Cerebellar nuclear complex (tissue), 1 donor: ENCODE results near the gene NLRP3.
"Not testable (repeated sequence)": the region's sequence is repeated elsewhere in the genome, so short reads cannot be mapped to it uniquely, and the experiment has no call there.

Experiments used
- DNase-seq, 2 experiments: peaks; one replicate each; lab custom pipeline; 2025; lab: John Stamatoyannopoulos, UW

NLRP3 gene

DNA sequence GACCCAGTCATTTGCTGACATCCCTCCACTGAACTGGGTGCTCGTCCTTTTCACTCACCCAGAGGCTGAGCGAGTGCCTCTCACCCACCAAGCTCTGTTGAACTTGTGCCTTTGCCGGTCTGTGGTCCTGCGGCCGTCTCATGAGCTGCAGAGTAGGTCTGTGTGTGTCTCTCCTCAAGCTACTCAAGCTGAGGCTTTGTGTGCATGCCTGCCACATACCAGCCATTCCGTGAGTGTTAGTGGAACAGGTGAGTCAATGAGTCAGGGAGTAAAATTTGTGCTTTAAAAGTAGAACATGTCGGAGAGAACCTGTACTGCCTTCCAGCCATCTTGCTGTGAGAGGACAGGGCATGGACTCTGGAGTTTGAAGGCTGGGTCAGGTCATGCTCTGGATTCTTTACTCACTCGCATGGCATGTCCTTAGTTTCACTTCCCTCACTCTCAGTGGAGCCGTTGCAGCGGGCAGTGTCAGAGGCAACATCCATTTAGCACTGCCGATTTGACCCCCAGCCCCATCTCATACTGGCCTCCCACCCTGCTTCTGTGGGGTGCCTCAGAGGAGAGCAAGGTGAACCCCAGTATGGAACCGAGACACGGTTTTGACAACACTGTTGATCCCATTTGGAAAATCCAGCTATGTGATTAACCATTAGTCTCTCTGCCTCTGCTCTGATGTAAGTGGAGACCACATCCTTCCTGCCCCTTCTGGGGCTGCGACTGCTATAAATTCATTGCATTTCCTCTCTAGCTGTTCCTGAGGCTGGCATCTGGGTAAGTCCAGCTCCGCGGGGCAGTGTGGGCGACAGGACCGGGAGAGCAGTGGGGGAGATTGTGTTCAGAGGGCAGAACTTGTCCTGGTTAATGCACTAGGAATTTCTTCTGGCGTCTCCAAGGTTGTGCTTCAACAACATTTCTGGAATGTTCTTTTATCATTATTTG lies at the start of gene NLRP3:
TSS of gene NLRP3 (plus strand) at position 751 of the 939 bp plus-strand sequence. CDS start 2,628 bp downstream, outside the sequence.
- DNase-seq, result no peak

- not testable (repeated sequence) for DNase-seq
Observed at GRCh38 chr1:247366345-247366744, 49.6 kb upstream of the NLRP3 start.

DNA sequence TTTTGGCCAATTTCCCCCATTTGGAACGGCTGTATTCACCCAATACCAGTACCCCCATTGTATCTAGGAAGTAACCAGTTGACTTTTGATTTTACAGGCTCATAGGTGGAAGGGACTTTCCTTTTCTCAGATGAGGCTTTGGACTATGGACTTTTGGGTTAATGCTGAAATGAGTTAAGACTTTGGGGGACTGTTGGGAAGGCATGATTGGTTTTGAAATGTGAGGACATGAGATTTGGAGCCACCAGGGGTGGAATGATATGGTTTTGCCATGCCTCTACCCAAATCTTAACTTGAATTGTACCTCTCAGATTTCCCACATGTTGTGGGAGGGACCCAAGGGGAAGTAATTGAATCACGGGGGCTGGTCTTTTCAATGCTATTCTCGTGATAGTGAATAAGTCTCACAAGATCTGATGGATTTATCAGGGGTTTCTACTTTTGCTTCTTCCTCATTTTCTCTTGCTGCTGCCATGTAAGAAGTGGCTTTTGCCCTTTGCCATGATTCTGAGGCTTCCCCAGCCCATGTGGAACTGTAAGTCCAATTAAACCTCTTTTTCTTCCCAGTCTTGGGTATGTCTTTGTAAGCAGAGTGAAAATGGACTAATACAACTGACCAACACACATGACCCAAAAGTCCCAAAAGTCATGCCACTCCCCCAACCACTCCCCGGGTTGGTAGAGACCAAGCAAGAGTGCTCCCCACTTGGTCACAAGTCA lies 48.9 kb upstream of the NLRP3 start:
- DNase-seq, result no peak

DNA sequence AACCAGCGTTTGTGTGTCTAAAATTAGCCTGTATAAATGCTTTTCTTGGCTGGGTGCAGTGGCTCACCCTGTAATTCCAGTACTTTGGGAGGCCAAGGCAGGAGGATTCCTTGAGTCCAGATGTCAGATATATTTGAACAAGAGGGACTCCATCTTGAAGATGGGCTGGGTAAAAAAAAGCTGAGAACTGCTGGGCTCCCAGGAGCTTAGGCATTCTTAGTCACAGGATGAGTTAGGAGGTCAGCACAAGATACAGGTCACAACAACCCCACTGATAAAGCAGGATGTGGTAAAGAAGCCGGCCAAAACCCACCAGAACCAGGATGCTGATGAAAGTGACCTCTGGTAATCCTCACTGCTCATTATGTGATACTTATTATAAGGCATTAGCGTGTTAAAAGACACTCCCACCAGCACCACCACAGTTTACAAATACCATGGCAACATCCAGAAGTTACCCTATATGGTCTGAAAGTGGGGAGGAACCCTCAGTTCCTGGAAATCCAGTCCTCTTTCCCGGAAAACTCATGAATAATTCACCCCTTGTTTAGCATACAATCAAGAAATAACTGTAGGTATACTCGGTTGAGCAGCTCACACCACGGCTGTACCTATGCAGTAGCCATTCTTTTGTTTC lies 48.1 kb upstream of the NLRP3 start:
- DNase-seq, result no peak

GRCh38 chr1:247368490-247369145 lies 47.4 kb upstream of the NLRP3 start:
- DNase-seq, result no peak

- no peak for DNase-seq
Observed at GRCh38 chr1:247370786-247371732, 44.9 kb upstream of the NLRP3 start.

DNA sequence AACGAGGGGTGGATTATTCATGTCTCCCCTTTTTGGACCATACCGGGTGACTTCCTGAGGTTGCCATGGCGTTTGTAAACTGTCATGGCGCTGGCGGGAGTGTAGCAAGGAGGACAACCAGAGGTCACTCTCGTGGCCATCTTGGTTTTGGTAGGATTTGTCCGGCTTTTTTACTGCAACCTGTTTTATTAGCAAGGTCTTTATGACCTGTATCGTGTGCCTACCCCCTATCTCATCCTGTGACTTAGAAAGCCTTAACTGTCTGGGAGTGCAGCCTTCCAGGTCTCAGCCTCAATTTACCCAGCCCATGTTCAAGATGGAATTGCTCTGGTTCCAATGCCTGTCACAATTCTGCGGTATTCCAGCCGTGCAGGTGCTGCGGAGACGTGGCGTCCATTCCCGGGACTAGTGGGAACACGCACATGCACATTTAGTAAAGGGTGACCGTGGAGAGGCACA lies 44.1 kb upstream of the NLRP3 start:
- no peak for DNase-seq

GRCh38 chr1:247373721-247374141 lies 42.2 kb upstream of the NLRP3 start:
- no peak for DNase-seq

- not testable (repeated sequence) for DNase-seq
Observed at GRCh38 chr1:247374651-247375334, 41.2 kb upstream of the NLRP3 start.

- DNase-seq, result no peak
Observed at GRCh38 chr1:247375747-247376146, 40.2 kb upstream of the NLRP3 start.

- no peak for DNase-seq
Observed at GRCh38 chr1:247376659-247377058, 39.3 kb upstream of the NLRP3 start.

GRCh38 chr1:247377656-247378055 lies 38.3 kb upstream of the NLRP3 start:
- DNase-seq, result not testable (repeated sequence)

DNA sequence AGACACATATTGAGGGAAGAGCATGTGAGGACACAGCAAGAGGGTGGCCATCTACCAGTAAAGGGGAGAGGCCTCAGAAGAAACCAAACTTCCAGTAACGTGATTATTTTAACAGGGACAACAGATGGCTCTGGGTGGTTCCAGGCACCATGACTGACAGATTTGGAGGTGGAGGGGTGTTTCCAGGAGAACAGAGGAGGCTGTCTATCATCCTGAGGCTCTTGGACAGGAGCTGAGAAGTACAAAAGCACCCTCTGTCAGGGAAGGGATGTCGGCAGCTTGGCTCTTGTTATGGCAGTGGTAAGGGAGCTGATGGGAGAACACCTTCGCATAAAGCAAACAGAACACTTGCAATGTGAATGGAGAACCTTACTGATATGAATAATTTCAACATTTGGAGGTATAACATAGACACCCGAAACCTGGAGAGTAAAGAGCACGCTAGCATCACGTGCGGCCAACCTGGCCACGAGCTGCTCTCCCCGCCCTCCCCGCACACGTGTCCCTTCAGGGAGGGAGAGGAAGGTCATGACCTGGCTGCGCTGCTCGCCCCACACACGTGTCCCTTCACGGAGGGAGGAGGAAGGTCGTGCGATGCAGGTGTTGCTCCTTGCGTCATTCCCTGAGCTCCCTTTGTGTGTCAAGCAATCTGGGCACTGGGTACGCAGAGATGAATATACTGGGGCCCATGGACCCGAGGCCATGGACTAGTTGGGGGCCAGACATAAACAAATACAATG lies 37.5 kb upstream of the NLRP3 start:
- no peak for DNase-seq

- no peak for DNase-seq
Observed at GRCh38 chr1:247385283-247385682, 30.7 kb upstream of the NLRP3 start.

DNA sequence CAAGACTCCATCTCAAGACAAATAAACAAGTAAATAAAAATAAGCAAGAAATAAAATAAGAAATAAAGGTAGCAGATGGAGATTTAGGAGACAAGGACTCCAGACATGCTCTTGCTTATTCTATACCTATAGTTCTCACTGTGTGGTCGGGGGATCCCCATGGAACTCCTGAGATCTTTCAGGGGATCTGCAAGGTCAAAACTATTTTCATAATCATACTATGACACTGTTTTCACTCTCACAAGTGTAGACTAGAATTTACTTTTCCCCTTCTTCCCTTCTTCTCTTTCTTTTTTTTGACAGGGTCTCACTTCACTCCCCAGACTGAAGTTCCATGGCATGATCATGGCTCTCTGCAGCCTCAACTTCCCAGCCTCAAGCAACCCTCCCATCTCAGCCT lies 29.8 kb upstream of the NLRP3 start:
- no peak for DNase-seq

DNA sequence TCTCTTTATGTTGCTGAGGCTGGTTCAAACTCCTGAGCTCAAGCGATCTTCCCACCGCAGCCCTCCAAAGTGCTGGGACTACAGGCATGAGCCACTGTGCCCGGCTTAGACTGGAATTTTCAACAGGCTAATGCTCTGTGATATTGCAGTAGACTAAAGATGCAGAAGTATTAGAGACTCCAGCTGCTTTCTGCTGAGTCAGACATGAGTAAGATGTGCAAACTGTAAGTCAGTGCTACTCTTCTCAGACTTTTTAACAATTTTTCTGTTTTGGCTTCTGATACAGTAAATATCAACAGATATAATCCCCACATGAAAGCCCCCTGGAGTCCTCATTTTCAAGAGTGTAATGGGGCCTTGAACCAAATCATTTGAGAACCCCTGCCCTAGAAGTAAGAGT lies 29.3 kb upstream of the NLRP3 start:
- no peak for DNase-seq

DNA sequence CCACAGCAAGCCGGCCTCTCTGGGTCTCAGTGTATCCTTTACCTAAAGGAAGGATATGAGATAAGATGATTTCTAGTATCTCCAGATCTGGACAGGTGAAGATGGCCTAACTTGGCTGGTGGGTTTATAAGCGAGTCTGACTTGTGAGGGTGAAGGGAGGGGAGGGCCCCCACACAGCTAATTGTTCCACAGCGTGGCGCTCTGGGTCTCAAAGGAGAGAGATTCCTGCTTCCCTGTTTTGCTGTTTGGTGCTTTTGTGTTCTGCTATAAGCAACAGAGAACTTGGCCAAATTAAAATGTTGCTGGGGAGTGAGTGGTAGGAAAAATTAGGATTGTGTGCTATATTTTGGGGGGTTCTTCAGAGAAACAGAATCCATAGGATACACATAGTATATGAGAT lies 28.9 kb upstream of the NLRP3 start:
- DNase-seq, result no peak

GRCh38 chr1:247387565-247387964 lies 28.4 kb upstream of the NLRP3 start:
- no peak for DNase-seq

- peak in 1 of 2 experiments; percentile 4 for DNase-seq
Observed at GRCh38 chr1:247390116-247390791, 25.7 kb upstream of the NLRP3 start.
